Smooth muscle cell (in vitro differentiated cells): Measurements from ENCODE around the gene CEP89. TPM values are rescaled to one million over a fixed set of nuclear protein-coding genes. Genes with fewer than 3 reads are reported as not detected.

Experiments used
- DNase-seq: peaks from one replicate; lab custom pipeline; 2025; ENCODE audit not compliant: unreplicated experiment; lab: John Stamatoyannopoulos, UW
- H2AFZ ChIP-seq: fragments of 200-600 bp; sonication (generic); 2 replicates; pipeline ENCODE4 v1.6.0; 2016; ENCODE audit warnings: antibody characterized with exemption, low read depth, mild to moderate bottlenecking
- H3F3A ChIP-seq: fragments of 200-600 bp; sonication (generic); 2 replicates; pipeline ENCODE4 v1.6.0; 2017; ENCODE audit warnings: antibody characterized with exemption, low read depth
- H3K27ac ChIP-seq: fragments of 200-600 bp; sonication (generic); 2 replicates; pipeline ENCODE4 v1.5.1; 2016; ENCODE audit warnings: low read depth, mild to moderate bottlenecking
- H3K27me3 ChIP-seq: fragments of 200-600 bp; sonication (generic); 2 replicates; pipeline ENCODE4 v1.6.1; 2016; ENCODE audit warnings: low read depth, mild to moderate bottlenecking
- H3K36me3 ChIP-seq: fragments of 200-600 bp; sonication (generic); 2 replicates; pipeline ENCODE4 v1.5.1; 2016; ENCODE audit warnings: low read depth
- H3K4me1 ChIP-seq: fragments of 200-600 bp; sonication (generic); 2 replicates; pipeline ENCODE4 v1.5.1; 2016; ENCODE audit warnings: low read depth
- H3K4me2 ChIP-seq: fragments of 200-600 bp; sonication (generic); 2 replicates; pipeline ENCODE4 v1.6.0; 2016; ENCODE audit warnings: mild to moderate bottlenecking
- H3K4me3 ChIP-seq: fragments of 200-600 bp; sonication (generic); 2 replicates; pipeline ENCODE4 v1.5.1; 2016; ENCODE audit warnings: mild to moderate bottlenecking
- H3K79me2 ChIP-seq: fragments of 200-600 bp; sonication (generic); 2 replicates; pipeline ENCODE4 v1.6.0; 2016; ENCODE audit warnings: low read depth, mild to moderate bottlenecking
- H3K9ac ChIP-seq: fragments of 200-600 bp; sonication (generic); 2 replicates; pipeline ENCODE4 v1.6.0; 2016; ENCODE audit warnings: low read depth
- H3K9me3 ChIP-seq: fragments of 200-600 bp; sonication (generic); replicated peaks from 2 replicates; pipeline ENCODE4 v1.5.1; 2016; ENCODE audit warnings: low read depth
- H4K20me1 ChIP-seq: fragments of 200-600 bp; sonication (generic); 2 replicates; pipeline ENCODE4 v1.6.0; 2016; ENCODE audit warnings: low read depth
- WGBS: methylation state at CpG from one replicate; pipeline ENCODE4 v1.1.7; 2016; ENCODE audit warnings: low lambda C conversion rate; 5-methylcytosine and 5-hydroxymethylcytosine counted together
- polyA plus RNA-seq: library from polyadenylated mRNA; unstranded; fragments of >200 nt; fragmentation: Nextera tagmentation; extraction: Ambion mirVana; gene quantifications from 2 replicates; pipeline ENCODE4 v1.2.1, GENCODE V29; 2016
- total RNA-seq: library from RNA; depleted of rRNA; stranded (reverse); fragments of >200 nt; gene quantifications from 2 replicates; pipeline ENCODE4 v1.2.3, GENCODE V29; 2014
- TF ChIP-seq, protein P1 (sequence below): fragments of 200-600 bp; sonication (generic); IDR thresholded peaks from 2 replicates; pipeline ENCODE4 v1.5.1; 2017; ENCODE audit warnings: borderline replicate concordance, mild to moderate bottlenecking, antibody characterized with exemption; ENCODE audit not compliant: insufficient read depth, poor library complexity, severe bottlenecking

Gene CEP89
- total and polyA plus RNA-seq, 2 experiments from 2014 or later, result 11.7 to 19.6 TPM

DNA sequence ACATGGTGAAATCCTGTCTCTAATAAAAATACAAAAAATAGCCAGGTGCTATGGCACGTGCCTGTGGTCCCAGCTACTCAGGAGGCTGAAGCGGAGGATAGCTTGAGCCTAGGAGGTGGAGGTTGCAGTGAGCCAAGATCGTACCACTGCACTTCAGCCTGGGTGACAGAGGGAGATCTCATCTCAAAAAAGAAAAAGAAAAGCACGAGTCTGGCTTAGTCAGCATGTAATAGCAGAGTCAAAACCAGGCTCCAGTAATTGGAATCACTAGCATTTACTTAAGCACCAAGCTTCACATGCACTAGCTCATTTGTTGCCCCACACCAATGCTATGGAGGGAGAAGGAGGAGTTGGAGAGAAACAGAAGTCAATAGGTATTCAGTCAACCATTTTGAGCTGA is 60.3 kb downstream of the CEP89 start:
- Histone ChIP-seq H3K9ac (no peak overlapping the region), H3K9me3 (no peaks in the 10 kb centered on the region), H3K79me2 (no peaks in the 10 kb centered on the region), H3K27ac (no peak overlapping the region), H2AFZ (no peak overlapping the region), H3K4me3 (no peak overlapping the region), H3K4me2 (no peak overlapping the region), H3K4me1 (no peaks in the 10 kb centered on the region), H3K27me3 (no peaks in the 10 kb centered on the region), H4K20me1 (no peaks in the 10 kb centered on the region), H3K36me3 (peaks cover 4% of the 10 kb centered on the region), H3F3A (no peaks in the 10 kb centered on the region)
- no peak for DNase-seq
- WGBS, result 90% methylated on average over 4 of the region's 4 CpGs
- TF ChIP-seq, protein P1, sequence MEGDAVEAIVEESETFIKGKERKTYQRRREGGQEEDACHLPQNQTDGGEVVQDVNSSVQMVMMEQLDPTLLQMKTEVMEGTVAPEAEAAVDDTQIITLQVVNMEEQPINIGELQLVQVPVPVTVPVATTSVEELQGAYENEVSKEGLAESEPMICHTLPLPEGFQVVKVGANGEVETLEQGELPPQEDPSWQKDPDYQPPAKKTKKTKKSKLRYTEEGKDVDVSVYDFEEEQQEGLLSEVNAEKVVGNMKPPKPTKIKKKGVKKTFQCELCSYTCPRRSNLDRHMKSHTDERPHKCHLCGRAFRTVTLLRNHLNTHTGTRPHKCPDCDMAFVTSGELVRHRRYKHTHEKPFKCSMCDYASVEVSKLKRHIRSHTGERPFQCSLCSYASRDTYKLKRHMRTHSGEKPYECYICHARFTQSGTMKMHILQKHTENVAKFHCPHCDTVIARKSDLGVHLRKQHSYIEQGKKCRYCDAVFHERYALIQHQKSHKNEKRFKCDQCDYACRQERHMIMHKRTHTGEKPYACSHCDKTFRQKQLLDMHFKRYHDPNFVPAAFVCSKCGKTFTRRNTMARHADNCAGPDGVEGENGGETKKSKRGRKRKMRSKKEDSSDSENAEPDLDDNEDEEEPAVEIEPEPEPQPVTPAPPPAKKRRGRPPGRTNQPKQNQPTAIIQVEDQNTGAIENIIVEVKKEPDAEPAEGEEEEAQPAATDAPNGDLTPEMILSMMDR, result no peak

DNA sequence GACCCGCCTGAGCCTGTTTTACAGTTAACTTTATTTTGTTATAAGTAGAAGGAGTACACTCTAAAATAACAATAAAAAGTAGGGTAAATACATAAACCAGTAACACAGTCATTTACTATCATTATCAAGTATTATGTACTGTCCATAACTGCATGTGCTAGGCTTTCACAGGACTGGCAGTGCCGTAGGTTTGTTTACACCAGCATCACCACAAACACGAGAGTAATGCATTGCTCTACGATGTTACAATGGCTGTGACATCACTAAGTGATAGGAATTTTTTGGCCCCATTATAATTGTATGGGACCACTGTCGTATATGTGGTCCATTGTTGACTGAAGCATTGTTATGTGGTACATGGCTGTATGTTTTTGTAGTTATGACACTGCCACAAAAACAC is 60.9 kb downstream of the CEP89 start:
- no peak overlapping the region for H3K4me3 ChIP-seq
- TF ChIP-seq, protein P1, result no peak
- no peak overlapping the region for H3K27ac ChIP-seq
- no peaks in the 10 kb centered on the region for H3K79me2 ChIP-seq
- H3K4me1 ChIP-seq, result no peaks in the 10 kb centered on the region
- H2AFZ ChIP-seq, result no peak overlapping the region
- H3K9ac ChIP-seq, result no peak overlapping the region
- H3F3A ChIP-seq, result no peaks in the 10 kb centered on the region
- H3K36me3 ChIP-seq, result peaks cover 4% of the 10 kb centered on the region
- H3K4me2 ChIP-seq, result no peak overlapping the region
- H4K20me1 ChIP-seq, result no peaks in the 10 kb centered on the region
- H3K9me3 ChIP-seq, result no peaks in the 10 kb centered on the region
- 90% methylated on average over 5 of the region's 5 CpGs for WGBS
- no peaks in the 10 kb centered on the region for H3K27me3 ChIP-seq
- DNase-seq, result no peak

DNA sequence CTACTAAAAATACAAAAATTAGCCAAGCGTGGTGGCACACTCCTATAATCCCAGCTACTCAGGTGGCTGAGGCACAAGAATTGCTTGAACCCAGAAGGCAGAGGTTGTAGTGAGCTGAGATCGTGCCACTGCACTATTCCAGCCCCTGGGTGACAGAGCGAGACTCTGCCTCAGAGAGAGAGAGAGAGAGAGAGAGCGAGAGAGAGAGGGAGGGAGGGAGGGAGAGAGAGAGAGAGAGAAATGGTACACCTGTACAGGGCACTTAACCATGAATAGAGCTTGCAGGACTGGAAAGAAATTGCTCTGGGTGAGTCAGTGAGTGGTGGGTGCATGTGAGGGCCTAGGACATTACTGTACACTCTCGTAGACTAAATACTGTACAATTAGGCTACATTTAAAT is 61.7 kb downstream of the CEP89 start:
- Histone ChIP-seq H3K4me3 (no peak overlapping the region), H3K4me1 (no peaks in the 10 kb centered on the region), H3K27me3 (no peaks in the 10 kb centered on the region), H3K79me2 (no peaks in the 10 kb centered on the region), H2AFZ (no peak overlapping the region), H3K4me2 (no peak overlapping the region), H3K36me3 (peaks cover 4% of the 10 kb centered on the region), H3F3A (no peaks in the 10 kb centered on the region), H4K20me1 (no peaks in the 10 kb centered on the region), H3K27ac (no peak overlapping the region), H3K9me3 (no peaks in the 10 kb centered on the region), H3K9ac (no peak overlapping the region)
- DNase-seq, result no peak
- WGBS, result 92% methylated on average over 5 of the region's 5 CpGs
- TF ChIP-seq, protein P1, result no peak

DNA sequence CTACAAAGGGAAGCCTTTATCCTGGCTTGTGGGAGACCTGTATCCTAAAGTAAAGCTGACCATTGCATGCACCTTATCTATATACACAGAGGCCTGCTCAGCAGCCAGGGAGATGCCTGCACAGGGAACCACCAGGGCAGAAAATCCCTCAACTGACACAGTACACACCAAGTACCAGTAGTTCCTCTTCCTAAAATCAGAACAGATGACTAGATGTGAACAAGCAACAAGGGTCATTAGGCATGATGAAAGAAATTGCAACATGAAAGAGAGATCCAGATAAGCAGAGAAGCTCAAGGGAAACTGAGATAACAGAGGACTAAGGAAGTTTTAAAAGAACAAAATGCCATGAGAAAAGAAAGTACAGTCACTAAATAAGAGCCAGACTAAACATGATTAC is 62.5 kb downstream of the CEP89 start:
- H3K27ac ChIP-seq, result no peak overlapping the region
- H4K20me1 ChIP-seq, result no peaks in the 10 kb centered on the region
- H3K4me1 ChIP-seq, result no peaks in the 10 kb centered on the region
- H3K9ac ChIP-seq, result no peak overlapping the region
- H3K79me2 ChIP-seq, result no peaks in the 10 kb centered on the region
- H3K4me2 ChIP-seq, result no peak overlapping the region
- H2AFZ ChIP-seq, result no peak overlapping the region
- no peak overlapping the region for H3K4me3 ChIP-seq
- TF ChIP-seq, protein P1, result no peak
- H3K27me3 ChIP-seq, result no peaks in the 10 kb centered on the region
- peaks cover 4% of the 10 kb centered on the region for H3K36me3 ChIP-seq
- no peaks in the 10 kb centered on the region for H3F3A ChIP-seq
- no peak for DNase-seq
- H3K9me3 ChIP-seq, result no peaks in the 10 kb centered on the region
